GM12878 (cell line): ENCODE data around the gene DAB2IP. TPM values are rescaled to one million over a fixed set of nuclear protein-coding genes. Genes with fewer than 3 reads are reported as not detected.

ENCODE experiments used
- ATAC-seq: fragments of 200-7000 bp; cut with Tn5 transposase; 3 replicates; pipeline ENCODE4 v1.9.1; 2020; ENCODE audit warnings: mild to moderate bottlenecking, moderate library complexity
- BruUV-seq: library from RNA; stranded (reverse); fragments of 400-500 nt; replicated peaks from 2 replicates; lab custom pipeline; 2021; lab: Mats Ljungman, UMichigan
- CTCF ChIA-PET: fragments of 300-600 bp; sonication (Branson Sonifier 250); formaldehyde crosslinking; extraction: SDS; loops from one replicate; lab custom pipeline; 2021; ENCODE audit warnings: inconsistent platforms; lab: Yijun Ruan, JAX
- POLR2A ChIA-PET: fragments of 350-600 bp; formaldehyde crosslinking; extraction: SDS; loops from one replicate; lab custom pipeline; 2021; ENCODE audit warnings: inconsistent platforms; lab: Charles Lee
- RAD21 ChIA-PET: fragments of 300-600 bp; sonication (Branson Sonifier 250); formaldehyde crosslinking; loops from one replicate; lab custom pipeline; 2023; ENCODE audit warnings: antibody characterized with exemption; ENCODE audit not compliant: unreplicated experiment; lab: Charles Lee
- SMC1A ChIA-PET: fragments of 300-600 bp; sonication (Branson Sonifier 250); formaldehyde crosslinking; loops from one replicate; lab custom pipeline; 2023; ENCODE audit not compliant: unreplicated experiment, uncharacterized antibody; lab: Charles Lee
- DNase-seq: peaks from one replicate; pipeline ENCODE4 v3.0.0-alpha.2; 2011; ENCODE audit warnings: low read depth, low spot score
- FAIRE-seq: peaks from 3 replicates; lab custom pipeline; 2011; peaks lifted over from hg19 to GRCh38; lab: Jason Lieb, UNC
- H2AFZ ChIP-seq: 2 replicates; pipeline ENCODE4 v1.6.0; 2011; ENCODE audit warnings: low read depth, low read length, control low read depth; ENCODE audit not compliant: control insufficient read depth
- H3K27ac ChIP-seq: 2 replicates; pipeline ENCODE4 v1.5.1; 2011; ENCODE audit warnings: control low read depth; ENCODE audit not compliant: control insufficient read depth, insufficient read depth
- H3K27me3 ChIP-seq, 2 experiments: replicated peaks in 1 of 2; 2 replicates each; pipeline versions ENCODE4 v1.6.0 to v1.6.1; 2011; ENCODE audit warnings: low read length in 1 of 2; ENCODE audit not compliant: control insufficient read depth in 2 of 2, insufficient read depth in 2 of 2
- H3K36me3 ChIP-seq, 2 experiments: 2 replicates each; pipeline ENCODE4 v1.5.1; 2011; ENCODE audit warnings: low read length in 1 of 2; ENCODE audit not compliant: control insufficient read depth in 2 of 2, insufficient read depth in 2 of 2
- H3K4me1 ChIP-seq: 2 replicates; pipeline ENCODE4 v1.6.1; 2011; ENCODE audit warnings: mild to moderate bottlenecking, low read length, moderate library complexity, mixed read lengths; ENCODE audit not compliant: control insufficient read depth, insufficient read depth
- H3K4me2 ChIP-seq: 2 replicates; pipeline ENCODE4 v1.6.0; 2011; ENCODE audit warnings: control low read depth; ENCODE audit not compliant: control insufficient read depth, insufficient read depth
- H3K4me3 ChIP-seq: fragments of 200-600 bp; sonication (generic); 2 replicates; pipeline ENCODE4 v1.5.1; 2016
- H3K79me2 ChIP-seq: 2 replicates; pipeline ENCODE4 v1.6.0; 2011; ENCODE audit warnings: low read length; ENCODE audit not compliant: control insufficient read depth, insufficient read depth
- H3K9ac ChIP-seq: 2 replicates; pipeline ENCODE4 v1.8.0; 2011; ENCODE audit warnings: low read length, control low read depth, mixed read lengths; ENCODE audit not compliant: control insufficient read depth, insufficient read depth
- H3K9me3 ChIP-seq: replicated peaks from 3 replicates; pipeline ENCODE4 v1.5.1; 2011; ENCODE audit warnings: mild to moderate bottlenecking, low read length; ENCODE audit not compliant: control insufficient read depth, insufficient read depth
- H4K20me1 ChIP-seq: 2 replicates; pipeline ENCODE4 v1.6.0; 2011; ENCODE audit not compliant: control insufficient read depth, insufficient read depth
- CBX5 ChIP-seq: sonication (generic); IDR thresholded peaks from 2 replicates; pipeline ENCODE4 v1.6.1; 2016; ENCODE audit warnings: low read depth, moderate library complexity, mild to moderate bottlenecking, inconsistent platforms
- FOXM1 ChIP-seq: IDR thresholded peaks from 2 replicates; pipeline ENCODE4 v1.6.1; 2012; ENCODE audit warnings: low read depth, mild to moderate bottlenecking, inconsistent platforms, low read length, moderate library complexity
- MYC ChIP-seq: IDR thresholded peaks from 2 replicates; pipeline ENCODE4 v1.6.1; 2011; ENCODE audit warnings: mild to moderate bottlenecking, low read length, moderate library complexity, inconsistent platforms; ENCODE audit not compliant: insufficient read depth, insufficient replicate concordance, insufficient read length, severe bottlenecking
- POLR2A ChIP-seq: IDR thresholded peaks from 2 replicates; pipeline ENCODE4 v1.6.1; 2011; ENCODE audit warnings: low read depth, mild to moderate bottlenecking, low read length
- POU2F2 ChIP-seq: IDR thresholded peaks from 3 replicates; pipeline ENCODE4 v1.6.1; 2011; ENCODE audit warnings: low read depth, mild to moderate bottlenecking, low read length, borderline replicate concordance
- SUZ12 ChIP-seq: fragments of 200-600 bp; sonication (generic); IDR thresholded peaks from one replicate; pipeline ENCODE4 v1.6.1; 2018; ENCODE audit warnings: antibody characterized with exemption, mild to moderate bottlenecking; ENCODE audit not compliant: unreplicated experiment
- WGBS: methylation state at CpG from one replicate; pipeline ENCODE4 v1.1.6; 2016; ENCODE audit warnings: low lambda C conversion rate; ENCODE audit not compliant: insufficient replicate concordance, insufficient coverage; ENCODE audit errors: missing lambda C conversion rate; 5-methylcytosine and 5-hydroxymethylcytosine counted together
- in situ Hi-C: fragments of 300-500 bp; cut with MboI; formaldehyde crosslinking; loops from 9 replicates; pipeline ENCODE4 v1.14.3; 2018; ENCODE audit warnings: mixed read lengths
- intact Hi-C: fragments of 100-400 bp; cut with micrococcal nuclease; formaldehyde crosslinking; loops from one replicate; pipeline ENCODE4 v1.14.2; 2022; ENCODE audit not compliant: unreplicated experiment
- polyA plus RNA-seq, 11 experiments: library from polyadenylated mRNA; depleted of rRNA in 4 of 11; unstranded in 6 of 11; stranded (reverse) in 5 of 11; fragments of >200 nt; fragmentation: Nextera tagmentation in 4 of 11; fragmentation: Illumina TruSeq in 1 of 11; extraction: Ambion mirVana in 4 of 11; extraction: Trizol in 1 of 11; gene quantifications; 1 replicate in 1 of 11; 2 replicates in 10 of 11; pipeline versions ENCODE4 v1.2.1 to v1.2.3, GENCODE V29; 2011 to 2016; ENCODE audit warnings: inconsistent platforms in 2 of 11, missing spikeins in 2 of 11, low read depth in 1 of 11
- total RNA-seq, 4 experiments: library from RNA; depleted of rRNA in 3 of 4; stranded (reverse); fragments of >200 nt in 3 of 4; fragmentation: Illumina TruSeq in 1 of 4; extraction: Trizol in 1 of 4; gene quantifications; 2 replicates each; pipeline versions ENCODE4 v1.2.1 to v1.2.3, GENCODE V29; 2013 to 2021
- TF ChIP-seq, protein P1 (sequence below), 3 experiments: IDR thresholded peaks in 2 of 3; conservative IDR thresholded peaks in 1 of 3; 2 replicates each; pipeline ENCODE4 v1.5.1; 2011; ENCODE audit warnings: low read depth in 3 of 3, low read length in 3 of 3, mild to moderate bottlenecking in 3 of 3, control low read depth in 2 of 3, moderate library complexity in 2 of 3, inconsistent platforms in 1 of 3, mixed read lengths in 1 of 3; ENCODE audit not compliant: control insufficient read depth in 2 of 3, insufficient read depth in 1 of 3; ENCODE audit errors: extremely low read depth in 1 of 3

Gene DAB2IP
- total and polyA plus RNA-seq, 10 of the 15 experiments (the other 5 are each of a cell fraction or from before 2014, with no cell fraction given) = 0.03 to 0.38 (median 0.14) TPM; not detected in 6

GRCh38 chr9:121752929-121753328 lies 101.5 kb downstream of the DAB2IP start:
- H3K79me2 ChIP-seq = no peaks in the 10 kb centered on the region

More at GRCh38 chr9:121752929-121753328, 101.5 kb downstream of the DAB2IP start:
- in situ Hi-C loops = no loop called here
- Histone ChIP-seq H3K36me3 (no peaks in the 10 kb centered on the region), H3K27me3 (peaks cover 0 to 2% of the 10 kb centered on the region in 2 experiments; a peak in 2 of 4 replicates), H3K9me3 (no peaks in the 10 kb centered on the region), H3K9ac (no peak overlapping the region), H3K4me3 (no peak overlapping the region), H2AFZ (no peak overlapping the region), H3K27ac (no peak overlapping the region), H4K20me1 (no peaks in the 10 kb centered on the region), H3K4me2 (no peak overlapping the region), H3K4me1 (no peaks in the 10 kb centered on the region)
- intact Hi-C loops = no loop called here
- SMC1A ChIA-PET = no interaction called here
- TF ChIP-seq POLR2A (no peak), CBX5 (no peak), FOXM1 (no peak), MYC (no peak), POU2F2 (no peak), SUZ12 (no peak)
- TF ChIP-seq, protein P1, sequence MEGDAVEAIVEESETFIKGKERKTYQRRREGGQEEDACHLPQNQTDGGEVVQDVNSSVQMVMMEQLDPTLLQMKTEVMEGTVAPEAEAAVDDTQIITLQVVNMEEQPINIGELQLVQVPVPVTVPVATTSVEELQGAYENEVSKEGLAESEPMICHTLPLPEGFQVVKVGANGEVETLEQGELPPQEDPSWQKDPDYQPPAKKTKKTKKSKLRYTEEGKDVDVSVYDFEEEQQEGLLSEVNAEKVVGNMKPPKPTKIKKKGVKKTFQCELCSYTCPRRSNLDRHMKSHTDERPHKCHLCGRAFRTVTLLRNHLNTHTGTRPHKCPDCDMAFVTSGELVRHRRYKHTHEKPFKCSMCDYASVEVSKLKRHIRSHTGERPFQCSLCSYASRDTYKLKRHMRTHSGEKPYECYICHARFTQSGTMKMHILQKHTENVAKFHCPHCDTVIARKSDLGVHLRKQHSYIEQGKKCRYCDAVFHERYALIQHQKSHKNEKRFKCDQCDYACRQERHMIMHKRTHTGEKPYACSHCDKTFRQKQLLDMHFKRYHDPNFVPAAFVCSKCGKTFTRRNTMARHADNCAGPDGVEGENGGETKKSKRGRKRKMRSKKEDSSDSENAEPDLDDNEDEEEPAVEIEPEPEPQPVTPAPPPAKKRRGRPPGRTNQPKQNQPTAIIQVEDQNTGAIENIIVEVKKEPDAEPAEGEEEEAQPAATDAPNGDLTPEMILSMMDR (IDR thresholded peaks at IDR 0.05 in 2 of 3, conservative IDR thresholded peaks at IDR 0.05 in 1 of 3; ENCODE audit: control insufficient read depth in 2 of 3, extremely low read depth in 1 of 3, insufficient read depth in 1 of 3, low read depth in 3 of 3, low read length in 3 of 3) = no peak
- no peak for FAIRE-seq
- DNase-seq = no peak
- BruUV-seq = no TSS peak
- no peak for ATAC-seq
- POLR2A ChIA-PET = no interaction called here
- RAD21 ChIA-PET = no interaction called here
- WGBS = 23% methylated on average over 9 of the region's 9 CpGs
- CTCF ChIA-PET = no interaction called here
